HG03139 (cell line): ENCODE measurements around the gene IPCEF1.

ENCODE experiments used
- ATAC-seq: cut with Tn5 transposase; IDR thresholded peaks from one replicate; pipeline ENCODE4 v1.9.1; 2021; ENCODE audit not compliant: unreplicated experiment

Gene IPCEF1

GRCh38 chr6:154117485-154117884 is 239.1 kb downstream of the IPCEF1 start:
- ATAC-seq, result no peak

GRCh38 chr6:154113392-154113791 is 243.2 kb downstream of the IPCEF1 start:
- ATAC-seq, result no peak

GRCh38 chr6:154112181-154112809 is 244.3 kb downstream of the IPCEF1 start:
- no peak for ATAC-seq

- no peak for ATAC-seq
Observed at GRCh38 chr6:154111025-154111424, 245.6 kb downstream of the IPCEF1 start.

GRCh38 chr6:154106251-154106650 is 250.4 kb downstream of the IPCEF1 start:
- ATAC-seq, result no peak
